IMR-90 (cell line): Measurements from ENCODE around the gene SLC7A6OS. TPM values are rescaled to one million over a fixed set of nuclear protein-coding genes. Genes with fewer than 3 reads are reported as not detected.

ENCODE experiments used
- ATAC-seq: fragments of 200-7000 bp; cut with Tn5 transposase; 2 replicates; pipeline ENCODE4 v1.9.1; 2020; ENCODE audit warnings: low read depth, mild to moderate bottlenecking, moderate library complexity
- BruUV-seq: library from RNA; stranded (reverse); fragments of 400-500 nt; replicated peaks from 2 replicates; lab custom pipeline; 2021; lab: Mats Ljungman, UMichigan
- CTCF ChIA-PET: fragments of 300-600 bp; formaldehyde crosslinking; extraction: SDS; loops from one replicate; lab custom pipeline; 2021; ENCODE audit warnings: antibody characterized with exemption; lab: Yijun Ruan, JAX
- POLR2A ChIA-PET: fragments of 300-600 bp; sonication (Branson Sonifier 250); formaldehyde crosslinking; loops from one replicate; lab custom pipeline; 2022; ENCODE audit warnings: antibody characterized with exemption; ENCODE audit not compliant: unreplicated experiment; lab: Charles Lee
- DNase-seq: peaks from one replicate; pipeline ENCODE4 v3.0.0; 2013
- H2AFZ ChIP-seq: replicated peaks from 2 replicates; pipeline ENCODE3; 2013; ENCODE audit warnings: low read length, mild to moderate bottlenecking; ENCODE audit not compliant: poor library complexity
- H2AK5ac ChIP-seq: 2 replicates; pipeline ENCODE4 v1.6.1; 2013; ENCODE audit warnings: low read depth, low read length, inconsistent platforms
- H2AK9ac ChIP-seq: replicated peaks from 2 replicates; pipeline ENCODE3; 2013; ENCODE audit warnings: mild to moderate bottlenecking, low read depth, low read length, moderate library complexity; ENCODE audit not compliant: poor library complexity
- H2BK120ac ChIP-seq: 2 replicates; pipeline ENCODE4 v1.6.1; 2013; ENCODE audit warnings: low read depth, low read length, inconsistent platforms
- H2BK15ac ChIP-seq: 3 replicates; pipeline ENCODE4 v1.6.1; 2013; ENCODE audit warnings: low read depth, low read length, inconsistent platforms
- H2BK20ac ChIP-seq: 2 replicates; pipeline ENCODE4 v1.6.1; 2013; ENCODE audit warnings: low read depth, mild to moderate bottlenecking, inconsistent platforms, low read length, moderate library complexity
- H2BK5ac ChIP-seq: 2 replicates; pipeline ENCODE4 v1.6.1; 2013; ENCODE audit warnings: mild to moderate bottlenecking, low read depth, low read length, inconsistent platforms; ENCODE audit not compliant: poor library complexity, severe bottlenecking
- H3K14ac ChIP-seq: replicated peaks from 2 replicates; pipeline ENCODE4 v1.6.1; 2013; ENCODE audit warnings: low read depth, low read length, inconsistent platforms
- H3K18ac ChIP-seq: 2 replicates; pipeline ENCODE4 v1.6.1; 2013; ENCODE audit warnings: low read depth, low read length, control low read depth
- H3K23ac ChIP-seq: 2 replicates; pipeline ENCODE4 v1.6.1; 2013; ENCODE audit warnings: low read depth, low read length, inconsistent platforms
- H3K27ac ChIP-seq: 2 replicates; pipeline ENCODE4 v1.5.1; 2013; ENCODE audit warnings: mild to moderate bottlenecking, control low read depth, low read length; ENCODE audit not compliant: insufficient read depth
- H3K27me3 ChIP-seq: 2 replicates; pipeline ENCODE4 v1.6.1; 2013; ENCODE audit warnings: low read length; ENCODE audit not compliant: control insufficient read depth, insufficient read depth
- H3K36me3 ChIP-seq: 2 replicates; pipeline ENCODE4 v1.6.1; 2013; ENCODE audit warnings: low read length, mixed read lengths; ENCODE audit not compliant: control insufficient read depth, insufficient read depth
- H3K4ac ChIP-seq: 2 replicates; pipeline ENCODE4 v1.6.1; 2013; ENCODE audit warnings: low read depth, low read length, inconsistent platforms
- H3K4me1 ChIP-seq: 2 replicates; pipeline ENCODE4 v1.6.1; 2013; ENCODE audit warnings: low read length, mixed read lengths; ENCODE audit not compliant: control insufficient read depth, insufficient read depth
- H3K4me2 ChIP-seq: 2 replicates; pipeline ENCODE4 v1.6.1; 2013; ENCODE audit warnings: low read depth, mild to moderate bottlenecking, control low read depth, low read length, moderate library complexity
- H3K4me3 ChIP-seq: 2 replicates; pipeline ENCODE4 v1.5.1; 2013; ENCODE audit warnings: low read depth, mild to moderate bottlenecking, control low read depth, low read length, moderate library complexity; ENCODE audit not compliant: insufficient read depth
- H3K56ac ChIP-seq: 2 replicates; pipeline ENCODE4 v1.6.1; 2013; ENCODE audit warnings: low read length, inconsistent platforms; ENCODE audit not compliant: insufficient read depth; ENCODE audit errors: extremely low read depth
- H3K79me1 ChIP-seq, 2 experiments: 2 replicates each; pipeline ENCODE4 v1.6.1; 2013; ENCODE audit warnings: low read length in 2 of 2, inconsistent platforms in 1 of 2, low read depth in 1 of 2
- H3K9ac ChIP-seq: 2 replicates; pipeline ENCODE4 v1.6.1; 2013; ENCODE audit warnings: low read depth, low read length, control low read depth
- H3K9me1 ChIP-seq: 2 replicates; pipeline ENCODE4 v1.6.1; 2013; ENCODE audit warnings: low read length, inconsistent platforms; ENCODE audit not compliant: insufficient read depth
- H3K9me3 ChIP-seq: 2 replicates; pipeline ENCODE4 v1.6.1; 2013; ENCODE audit warnings: low read length; ENCODE audit not compliant: control insufficient read depth, insufficient read depth
- H4K20me1 ChIP-seq: 2 replicates; pipeline ENCODE4 v1.6.1; 2013; ENCODE audit warnings: low read length, inconsistent platforms; ENCODE audit not compliant: insufficient read depth
- H4K5ac ChIP-seq: 2 replicates; pipeline ENCODE4 v1.6.1; 2013; ENCODE audit warnings: mild to moderate bottlenecking, low read depth, low read length, control low read depth
- H4K8ac ChIP-seq, 2 experiments: 2 replicates each; pipeline ENCODE4 v1.6.1; 2013; ENCODE audit warnings: low read depth in 2 of 2, low read length in 2 of 2, control low read depth in 1 of 2, inconsistent platforms in 1 of 2
- H4K91ac ChIP-seq: 2 replicates; pipeline ENCODE4 v1.6.1; 2013; ENCODE audit warnings: low read depth, low read length, inconsistent platforms; ENCODE audit not compliant: insufficient read depth
- BHLHE40 ChIP-seq: fragments of 150-350 bp; IDR thresholded peaks from 2 replicates; pipeline ENCODE4 v1.6.1; 2016; ENCODE audit warnings: mild to moderate bottlenecking, low read depth, low read length
- CEBPB ChIP-seq: IDR thresholded peaks from 2 replicates; pipeline ENCODE4 v1.6.1; 2012; ENCODE audit warnings: low read depth, low read length, improper control_type of control experiment
- ELK1 ChIP-seq: fragments of 150-350 bp; IDR thresholded peaks from 2 replicates; pipeline ENCODE4 v1.6.1; 2016; ENCODE audit warnings: low read depth, mild to moderate bottlenecking, low read length, moderate library complexity, borderline replicate concordance
- FOS ChIP-seq: fragments of 150-350 bp; IDR thresholded peaks from 2 replicates; pipeline ENCODE4 v1.6.1; 2016; ENCODE audit warnings: low read depth, low read length
- RAD21 ChIP-seq: IDR thresholded peaks from 2 replicates; pipeline ENCODE4 v1.6.1; 2012; ENCODE audit warnings: low read length, improper control_type of control experiment
- whole genome bisulfite sequencing, 2 experiments: methylation state at CpG; one replicate each; pipeline versions ENCODE4 v1.1.5 to v1.1.7; 2013; ENCODE audit warnings: missing lambda C conversion rate in 2 of 2; ENCODE audit not compliant: insufficient read length in 1 of 2; ENCODE audit errors: extremely low coverage in 2 of 2; 5-methylcytosine and 5-hydroxymethylcytosine counted together
- dilution Hi-C: fragments of 300-500 bp; cut with HindIII; formaldehyde crosslinking; loops from one replicate; pipeline ENCODE4 v1.14.3; 2018; ENCODE audit warnings: low sequenced_read_pairs; ENCODE audit not compliant: unreplicated experiment
- in situ Hi-C: fragments of 300-500 bp; cut with MboI; formaldehyde crosslinking; loops from 3 replicates; pipeline ENCODE4 v1.14.3; 2019; ENCODE audit warnings: low sequenced_read_pairs, inconsistent platforms, mixed read lengths
- intact Hi-C: fragments of 100-400 bp; cut with micrococcal nuclease; formaldehyde crosslinking; loops from 2 replicates; pipeline ENCODE4 v1.10.0; 2022
- polyA plus RNA-seq, 3 experiments: library from polyadenylated mRNA; depleted of rRNA; stranded (reverse); fragments of >200 nt; gene quantifications; 2 replicates each; pipeline ENCODE4 v1.2.3, GENCODE V29; 2012; ENCODE audit warnings: low replicate concordance in 1 of 3
- total RNA-seq: library from RNA; depleted of rRNA; stranded (reverse); fragments of >200 nt; gene quantifications from 2 replicates; pipeline ENCODE4 v1.2.3, GENCODE V29; 2012

The SLC7A6OS gene
- total and polyA plus RNA-seq, 2 of the 4 experiments (the other 2 are of a cell fraction): 6.8 to 8.4 TPM

DNA sequence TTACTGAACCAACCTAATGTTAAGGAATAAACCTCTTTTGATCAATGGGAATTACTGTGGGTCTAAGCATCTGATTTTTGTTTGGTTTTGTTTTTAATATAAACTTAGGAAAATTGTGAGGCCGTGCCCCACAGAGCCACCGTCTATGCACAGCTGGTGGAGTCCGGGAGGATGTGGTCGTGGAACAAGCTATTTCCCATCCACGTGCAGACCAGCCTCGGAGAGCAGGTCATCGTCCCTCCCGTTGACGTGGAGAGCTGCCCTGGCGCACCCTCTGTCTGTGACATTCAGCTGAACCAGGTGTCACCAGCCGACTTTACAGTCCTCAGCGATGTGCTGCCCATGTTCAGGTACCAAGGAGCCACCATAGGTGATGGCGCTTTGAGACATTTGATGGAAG lies 28.5 kb upstream of the SLC7A6OS start:
- Histone ChIP-seq H2BK20ac (no peak overlapping the region), H3K4me1 (0 out of 2 replicates have a peak, but pooled peaks cover under 1% of the 10 kb centered on the region), H3K14ac (no peak overlapping the region), H2BK5ac (no peak overlapping the region), H3K36me3 (peaks cover 51% of the 10 kb centered on the region), H4K91ac (no peak overlapping the region), H3K4me3 (no peak overlapping the region), H2AK9ac (no peak overlapping the region), H2AK5ac (no peak overlapping the region), H3K9ac (no peak overlapping the region), H2BK15ac (no peak overlapping the region), H3K18ac (no peak overlapping the region), H4K8ac (no peak overlapping the region), H3K27me3 (no peaks in the 10 kb centered on the region), H3K23ac (no peak overlapping the region), H4K5ac (no peak overlapping the region), H3K79me1 (peaks cover 0 to 6% of the 10 kb centered on the region in 2 experiments; a peak in 2 of 4 replicates), H3K27ac (no peak overlapping the region), H2BK120ac (no peak overlapping the region), H3K9me3 (no peaks in the 10 kb centered on the region), H3K4ac (no peak overlapping the region), H2AFZ (no peak overlapping the region), H4K20me1 (no peaks in the 10 kb centered on the region), H3K9me1 (peaks cover 3% of the 10 kb centered on the region), H3K56ac (no peak overlapping the region), H3K4me2 (no peak overlapping the region)
- dilution Hi-C loops (no loop called here), in situ Hi-C loops (no loop called here), intact Hi-C loops (no loop called here)
- POLR2A ChIA-PET: no interaction called here
- BruUV-seq: no TSS peak
- DNase-seq (no peak), ATAC-seq (no peak)
- TF ChIP-seq CEBPB: no peak
- no peak for TF ChIP-seq BHLHE40
- TF ChIP-seq RAD21: no peak
- TF ChIP-seq ELK1: no peak
- no peak for TF ChIP-seq FOS
- CTCF ChIA-PET: interaction anchor here (0.7 to 1.1 kb wide), 2 partner anchors 28 to 77 kb away, joined by 3 read pairs; partner anchors contain the start of genes PRMT7 and SLC7A6OS
- WGBS, 2 experiments: 84% methylated on average over 9 of the region's 13 CpGs; no CpG with 5 or more reads in 1 of the 2 experiments
